AG10803 (cell line): ENCODE results near the gene AFF3.
A peak's percentile ranks its signal among the peaks of the same experiment; 100 is the strongest.

Experiments used
- DNase-seq: peaks from one replicate; pipeline ENCODE4 v3.0.0; 2010; ENCODE audit warnings: low read depth
- H3K4me3 ChIP-seq: 2 replicates; pipeline ENCODE4 v1.5.1; 2011; ENCODE audit warnings: mild to moderate bottlenecking, low read length, control low read depth
- TF ChIP-seq, protein P1 (sequence below): conservative IDR thresholded peaks from 2 replicates; pipeline ENCODE4 v1.5.1; 2011; ENCODE audit warnings: mild to moderate bottlenecking, low read length, control low read depth, inconsistent platforms

The AFF3 gene

DNA sequence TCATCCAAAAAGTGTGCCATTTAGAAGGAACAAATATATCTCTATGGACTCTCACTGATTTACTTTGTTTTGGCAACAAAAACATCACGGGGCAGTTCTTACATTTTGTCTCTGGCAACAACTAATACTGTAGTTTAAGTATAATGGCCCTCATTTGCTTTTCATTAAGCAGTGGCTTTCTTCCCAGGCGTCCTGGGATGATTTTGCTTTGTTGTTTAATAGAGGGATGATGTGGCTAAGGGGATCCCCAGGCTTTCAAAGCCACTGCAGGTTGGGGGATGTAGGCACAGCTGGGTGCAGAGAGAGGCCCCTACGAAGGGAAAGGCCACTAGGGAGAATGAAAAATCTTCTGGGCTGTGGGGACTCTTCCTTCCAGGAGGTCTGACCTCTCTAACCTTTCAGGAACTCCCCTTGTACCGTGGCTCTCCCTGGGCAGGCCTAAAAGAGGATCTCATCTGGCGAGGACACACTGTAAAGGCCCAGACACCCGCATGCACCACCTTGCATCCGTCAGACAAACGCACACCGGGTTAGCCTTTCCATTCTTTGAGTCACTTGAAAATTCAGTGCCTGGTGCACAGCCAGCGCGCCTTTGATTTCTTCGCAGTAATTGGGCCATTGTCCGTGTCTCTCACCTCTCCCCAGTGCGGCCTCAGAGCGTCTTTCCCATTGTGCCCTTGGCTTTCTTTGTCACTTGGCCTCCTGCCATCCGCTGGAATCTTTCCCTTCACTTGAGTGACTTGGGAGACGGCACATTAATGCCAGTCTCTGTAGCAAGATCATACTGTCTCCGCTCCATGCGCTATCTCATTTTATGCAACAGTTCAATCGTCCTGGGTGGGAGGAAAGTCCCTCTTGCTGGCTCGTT, 40.3 kb upstream of the AFF3 start:
- DNase-seq, result peak; percentile 64
- TF ChIP-seq, protein P1, sequence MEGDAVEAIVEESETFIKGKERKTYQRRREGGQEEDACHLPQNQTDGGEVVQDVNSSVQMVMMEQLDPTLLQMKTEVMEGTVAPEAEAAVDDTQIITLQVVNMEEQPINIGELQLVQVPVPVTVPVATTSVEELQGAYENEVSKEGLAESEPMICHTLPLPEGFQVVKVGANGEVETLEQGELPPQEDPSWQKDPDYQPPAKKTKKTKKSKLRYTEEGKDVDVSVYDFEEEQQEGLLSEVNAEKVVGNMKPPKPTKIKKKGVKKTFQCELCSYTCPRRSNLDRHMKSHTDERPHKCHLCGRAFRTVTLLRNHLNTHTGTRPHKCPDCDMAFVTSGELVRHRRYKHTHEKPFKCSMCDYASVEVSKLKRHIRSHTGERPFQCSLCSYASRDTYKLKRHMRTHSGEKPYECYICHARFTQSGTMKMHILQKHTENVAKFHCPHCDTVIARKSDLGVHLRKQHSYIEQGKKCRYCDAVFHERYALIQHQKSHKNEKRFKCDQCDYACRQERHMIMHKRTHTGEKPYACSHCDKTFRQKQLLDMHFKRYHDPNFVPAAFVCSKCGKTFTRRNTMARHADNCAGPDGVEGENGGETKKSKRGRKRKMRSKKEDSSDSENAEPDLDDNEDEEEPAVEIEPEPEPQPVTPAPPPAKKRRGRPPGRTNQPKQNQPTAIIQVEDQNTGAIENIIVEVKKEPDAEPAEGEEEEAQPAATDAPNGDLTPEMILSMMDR, result no peak
- no peak overlapping the region for H3K4me3 ChIP-seq

DNA sequence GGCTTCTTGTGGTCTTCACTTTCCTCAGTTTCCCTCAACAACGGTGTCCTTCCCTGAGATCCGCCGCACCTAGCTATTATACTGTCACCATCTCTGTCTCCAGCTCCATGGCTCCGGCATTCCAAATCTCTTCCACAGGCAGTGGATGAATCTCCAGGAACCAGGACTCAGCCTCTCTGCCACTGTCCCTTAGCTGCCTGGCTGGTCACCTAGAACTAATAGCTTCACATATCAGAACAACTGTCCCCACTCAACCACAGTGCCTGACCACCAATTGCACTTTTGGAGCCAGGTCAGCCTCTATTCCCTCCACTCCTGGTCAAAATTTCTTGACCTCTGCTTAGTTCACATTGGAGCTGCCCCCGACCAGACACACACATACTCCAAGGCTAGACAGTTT, 38.1 kb upstream of the AFF3 start:
- no peak for DNase-seq
- TF ChIP-seq, protein P1, result no peak
- H3K4me3 ChIP-seq, result no peak overlapping the region

DNA sequence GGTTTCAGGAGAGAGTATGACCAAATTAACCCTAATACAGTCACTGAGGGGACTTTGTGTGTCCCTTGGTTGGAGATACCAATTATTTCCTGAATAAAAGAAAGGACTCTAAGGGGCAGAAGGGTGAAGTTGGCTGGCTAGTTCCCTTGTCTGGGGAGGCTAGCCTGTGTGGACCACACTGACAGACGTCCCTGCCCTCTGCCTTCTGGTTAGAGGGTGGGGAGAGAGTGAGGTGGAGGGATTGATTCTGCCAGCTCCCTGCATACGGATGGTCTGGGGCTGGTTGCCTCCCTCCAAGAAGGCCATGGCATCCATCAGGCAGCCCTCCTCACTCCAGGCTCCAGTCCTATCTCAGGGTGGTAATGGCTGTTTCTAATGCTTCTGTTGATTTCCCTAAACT, 37.4 kb upstream of the AFF3 start:
- no peak for DNase-seq
- no peak overlapping the region for H3K4me3 ChIP-seq
- TF ChIP-seq, protein P1, result no peak

DNA sequence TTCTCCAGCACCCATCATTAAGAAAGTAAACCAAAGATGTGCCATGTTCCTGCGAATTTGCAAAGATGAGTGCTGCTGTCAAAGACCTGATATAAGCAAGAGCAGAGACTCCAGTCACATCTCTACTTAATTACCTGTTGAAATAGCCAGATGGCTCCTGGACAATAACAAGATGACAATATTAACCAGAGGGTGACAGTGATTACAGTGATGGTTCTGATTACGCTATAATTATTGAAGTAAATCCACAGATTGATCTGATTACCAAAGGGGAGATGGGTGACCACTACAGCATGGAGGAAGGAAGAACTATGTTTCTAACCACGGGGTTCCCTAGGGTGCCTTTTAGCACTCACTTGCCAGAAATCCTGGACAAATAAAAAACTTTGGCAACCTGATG, 36.5 kb upstream of the AFF3 start:
- TF ChIP-seq, protein P1, result no peak
- no peak for DNase-seq
- H3K4me3 ChIP-seq, result no peak overlapping the region

DNA sequence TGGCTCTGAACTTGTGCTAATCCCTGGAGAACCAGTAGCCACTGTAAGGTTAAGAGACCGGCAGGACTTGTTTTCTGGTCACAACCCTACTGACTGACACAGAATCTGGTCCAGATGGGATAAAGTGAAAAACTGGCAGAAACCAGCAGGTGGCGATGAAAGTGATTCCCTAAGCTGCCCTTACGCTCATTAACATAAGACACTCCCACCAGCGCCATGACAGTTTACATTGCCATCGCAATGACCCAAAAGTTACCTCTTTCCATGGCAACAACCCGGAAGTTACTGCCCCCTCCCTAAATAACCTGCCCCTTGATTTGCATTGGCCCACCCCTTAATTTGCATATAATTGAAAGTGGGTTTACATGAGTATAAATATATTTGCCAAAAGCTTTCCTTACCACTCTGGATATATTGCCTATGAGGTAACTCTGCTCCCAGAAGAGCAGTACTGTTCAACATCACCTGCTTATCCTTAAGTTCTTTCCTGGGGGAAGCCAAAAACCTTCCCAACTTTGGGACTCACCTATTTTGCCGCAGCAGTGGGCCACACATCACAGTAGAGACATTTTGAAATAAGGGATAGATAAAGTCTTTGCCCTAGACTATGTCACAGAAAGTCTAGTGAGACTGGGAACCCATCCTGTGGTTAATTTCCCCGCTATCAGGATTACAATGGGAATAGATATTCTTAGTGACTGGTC, 35.8 kb upstream of the AFF3 start:
- TF ChIP-seq, protein P1, result peak; percentile 24
- no peak overlapping the region for H3K4me3 ChIP-seq
- DNase-seq, result no peak

DNA sequence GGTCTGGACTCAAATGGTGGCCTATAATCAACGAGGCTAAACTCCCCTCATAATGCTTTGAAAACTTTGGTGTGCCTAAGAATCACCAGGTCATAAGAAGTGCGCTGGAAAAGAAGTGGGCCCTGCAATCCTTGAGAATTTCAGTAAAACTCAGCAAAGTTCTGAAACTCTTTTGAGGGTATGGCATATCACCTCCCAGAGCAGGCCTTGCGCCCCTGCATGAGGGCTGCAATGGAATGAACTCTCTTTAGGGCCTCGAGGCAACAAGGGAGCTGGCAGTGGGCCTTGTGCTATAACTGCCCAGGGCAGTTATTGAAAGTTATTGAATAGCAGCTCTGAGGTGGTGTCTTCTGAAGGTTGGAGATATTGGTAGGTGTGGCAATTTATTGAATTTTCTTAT, 34.5 kb upstream of the AFF3 start:
- no peak for DNase-seq
- TF ChIP-seq, protein P1, result no peak
- no peak overlapping the region for H3K4me3 ChIP-seq

DNA sequence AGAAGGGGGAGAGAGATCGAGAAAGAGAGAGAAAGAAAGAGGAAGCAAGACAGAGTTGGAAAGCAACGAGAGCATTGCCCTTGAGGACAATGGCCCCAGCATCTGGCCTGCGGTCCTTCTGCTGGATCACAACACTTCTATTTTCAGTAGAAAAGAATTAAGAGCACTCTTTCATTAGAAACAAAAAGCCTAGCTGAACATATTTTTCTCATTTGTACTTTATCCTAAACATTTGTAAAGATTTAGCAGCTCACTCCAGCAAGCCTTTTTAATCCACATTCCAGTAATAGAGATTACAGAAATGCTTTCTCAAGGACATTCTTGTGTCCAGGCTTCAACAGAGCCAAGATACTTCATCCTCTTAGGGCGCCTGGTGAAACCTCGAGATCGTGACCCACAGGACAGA, 31.6 kb upstream of the AFF3 start:
- TF ChIP-seq, protein P1, result no peak
- peak overlapping the region; percentile 20 for H3K4me3 ChIP-seq
- peak; percentile 72 for DNase-seq
